K562 (cell line): Measurements from ENCODE around the gene ZNF335. TPM values are rescaled to one million over a fixed set of nuclear protein-coding genes. Genes with fewer than 3 reads are reported as not detected.

Experiments
- BRF2 ChIP-seq: IDR thresholded peaks from 3 replicates; pipeline ENCODE4 v1.6.1; 2011; ENCODE audit warnings: borderline replicate concordance, mild to moderate bottlenecking; ENCODE audit not compliant: insufficient read length, insufficient read depth
- HDAC8 ChIP-seq: fragments of 450-650 bp; IDR thresholded peaks from 2 replicates; pipeline ENCODE4 v1.6.1; 2016; ENCODE audit warnings: mild to moderate bottlenecking, missing genetic modification characterization, moderate library complexity, missing compliant biosample characterization
- HMG20B ChIP-seq: fragments of 250-450 bp; sonication (Bioruptor Pico); IDR thresholded peaks from 2 replicates; pipeline ENCODE4 v1.5.0; 2021; ENCODE audit warnings: mild to moderate bottlenecking
- MAFG ChIP-seq: fragments of 450-650 bp; conservative IDR thresholded peaks from 2 replicates; pipeline ENCODE4 v1.6.1; 2016; ENCODE audit warnings: missing genetic modification characterization, missing compliant biosample characterization
- MCM7 ChIP-seq, 2 experiments: fragments of 450-650 bp; IDR thresholded peaks; 2 replicates each; pipeline ENCODE4 v1.6.1; 2016 to 2018
- MECOM ChIP-seq: fragments of 250-450 bp; sonication (Bioruptor Pico); IDR thresholded peaks from 2 replicates; pipeline ENCODE4 v1.8.0; 2022; ENCODE audit warnings: inconsistent platforms
- NKRF ChIP-seq: fragments of 450-650 bp; IDR thresholded peaks from 2 replicates; pipeline ENCODE4 v1.6.1; 2016; ENCODE audit warnings: borderline replicate concordance
- SMAD2 ChIP-seq: fragments of 150-350 bp; IDR thresholded peaks from 2 replicates; pipeline ENCODE4 v1.6.1; 2014; ENCODE audit warnings: low read depth, mild to moderate bottlenecking, low read length
- SREBF2 ChIP-seq: sonication (generic); formaldehyde crosslinking; IDR thresholded peaks from 2 replicates; pipeline ENCODE4 v1.4.0; 2020; ENCODE audit warnings: mild to moderate bottlenecking, missing genetic modification reagents
- SRSF9 ChIP-seq: fragments of 200-400 bp; formaldehyde crosslinking; IDR thresholded peaks from 2 replicates; pipeline ENCODE4 v1.6.1; 2017; ENCODE audit warnings: low read depth, low read length, borderline replicate concordance
- STAT5B ChIP-seq: fragments of 250-450 bp; sonication (Bioruptor Pico); IDR thresholded peaks from 2 replicates; pipeline ENCODE4 v1.8.0; 2021; ENCODE audit warnings: mild to moderate bottlenecking, inconsistent platforms
- TCFL5 ChIP-seq: fragments of 250-450 bp; sonication (Bioruptor Pico); conservative IDR thresholded peaks from 2 replicates; pipeline ENCODE4 v1.6.1; 2021; ENCODE audit warnings: mild to moderate bottlenecking, moderate library complexity, matching md5 sums
- ZNF146 ChIP-seq: IDR thresholded peaks from one replicate; pipeline ENCODE4 v1.6.1; 2018; ENCODE audit warnings: missing compliant biosample characterization; ENCODE audit not compliant: unreplicated experiment
- ZNF239 ChIP-seq: fragments of 250-450 bp; sonication (Bioruptor Pico); IDR thresholded peaks from 2 replicates; pipeline ENCODE4 v1.4.0; 2020; ENCODE audit warnings: mild to moderate bottlenecking
- ZNF3 ChIP-seq: fragments of 250-450 bp; sonication (Bioruptor Pico); IDR thresholded peaks from 2 replicates; pipeline ENCODE4 v1.5.0; 2021; ENCODE audit warnings: mild to moderate bottlenecking, moderate library complexity
- polyA plus RNA-seq, 8 experiments: library from polyadenylated mRNA; depleted of rRNA in 4 of 8; stranded (reverse) in 5 of 8; unstranded in 3 of 8; fragments of >200 nt; fragmentation: Nextera tagmentation in 2 of 8; fragmentation: Illumina TruSeq in 1 of 8; extraction: Ambion mirVana in 2 of 8; extraction: Trizol in 1 of 8; gene quantifications; 2 replicates each; pipeline versions ENCODE4 v1.2.1 to v1.2.3, GENCODE V29; 2011 to 2014; ENCODE audit warnings: inconsistent platforms in 1 of 8, missing spikeins in 1 of 8
- total RNA-seq, 7 experiments: library from RNA; depleted of rRNA in 6 of 7; stranded (reverse); fragments of >200 nt in 6 of 7; fragmentation: Illumina TruSeq in 2 of 7; extraction: Trizol in 2 of 7; gene quantifications; 2 replicates each; pipeline versions ENCODE4 v1.2.1 to v1.2.3, GENCODE V29; 2011 to 2021; ENCODE audit warnings: low replicate concordance in 1 of 7
- TF ChIP-seq, protein P1 (sequence below), 2 experiments: fragments of 150-350 bp in 1 of 2; IDR thresholded peaks; 2 replicates each; pipeline ENCODE4 v1.6.1; 2012 to 2016; ENCODE audit warnings: low read depth in 2 of 2, low read length in 2 of 2, mild to moderate bottlenecking in 1 of 2, moderate library complexity in 1 of 2
- TF ChIP-seq, protein P2 (sequence below): fragments of 200-400 bp; formaldehyde crosslinking; IDR thresholded peaks from 2 replicates; pipeline ENCODE4 v1.6.1; 2017; ENCODE audit warnings: mild to moderate bottlenecking, low read depth, low read length, moderate library complexity
- TF ChIP-seq, protein P3 (sequence below): fragments of 450-650 bp; formaldehyde crosslinking; IDR thresholded peaks from 2 replicates; pipeline ENCODE4 v1.4.0; 2020; ENCODE audit warnings: mild to moderate bottlenecking

Gene ZNF335
- total and polyA plus RNA-seq, 9 of the 15 experiments (the other 6 are each of a cell fraction or from before 2014, with no cell fraction given): 0.39 to 16.0 (median 7.6) TPM

DNA sequence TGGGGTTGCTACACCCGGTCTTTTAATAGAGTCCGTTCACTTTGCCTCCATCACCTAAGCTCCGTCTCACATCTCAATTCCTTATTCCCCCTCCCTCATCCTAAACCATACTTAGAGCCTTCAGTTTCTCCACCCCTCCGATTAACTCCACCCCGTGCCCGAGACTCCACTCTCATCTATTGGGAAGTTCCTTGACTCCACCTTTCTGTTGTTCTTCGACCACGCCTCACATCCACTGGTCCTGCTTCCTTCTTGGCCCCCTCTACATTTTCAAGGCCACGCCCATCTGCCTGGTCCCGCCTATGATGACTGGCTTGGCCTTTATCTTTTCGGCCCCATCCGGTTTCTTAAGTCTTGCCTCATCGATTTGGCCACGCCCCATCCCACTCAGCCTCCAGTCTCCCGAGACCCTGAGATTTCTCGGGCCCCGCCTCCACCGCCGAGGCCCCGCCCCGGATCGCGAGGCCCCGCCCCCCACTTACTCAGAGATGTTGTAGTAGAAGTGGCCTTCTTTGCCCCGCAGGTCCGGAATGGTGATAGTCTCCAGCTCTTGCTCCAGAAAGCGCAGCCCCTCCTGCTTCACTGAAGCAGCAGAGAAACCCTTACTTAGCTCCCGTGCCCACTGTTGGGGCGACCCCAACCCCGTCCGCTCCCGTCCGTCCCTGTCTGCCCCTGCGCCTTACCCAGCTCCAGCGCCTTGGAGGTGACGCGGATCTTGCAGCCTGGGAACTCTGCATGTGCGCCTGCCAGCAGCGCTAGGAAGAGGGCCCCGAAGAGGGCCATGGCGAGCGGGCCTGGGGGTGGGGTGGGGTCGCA is 61.1 kb downstream of the ZNF335 start (continued):
- TF ChIP-seq, protein P1, sequence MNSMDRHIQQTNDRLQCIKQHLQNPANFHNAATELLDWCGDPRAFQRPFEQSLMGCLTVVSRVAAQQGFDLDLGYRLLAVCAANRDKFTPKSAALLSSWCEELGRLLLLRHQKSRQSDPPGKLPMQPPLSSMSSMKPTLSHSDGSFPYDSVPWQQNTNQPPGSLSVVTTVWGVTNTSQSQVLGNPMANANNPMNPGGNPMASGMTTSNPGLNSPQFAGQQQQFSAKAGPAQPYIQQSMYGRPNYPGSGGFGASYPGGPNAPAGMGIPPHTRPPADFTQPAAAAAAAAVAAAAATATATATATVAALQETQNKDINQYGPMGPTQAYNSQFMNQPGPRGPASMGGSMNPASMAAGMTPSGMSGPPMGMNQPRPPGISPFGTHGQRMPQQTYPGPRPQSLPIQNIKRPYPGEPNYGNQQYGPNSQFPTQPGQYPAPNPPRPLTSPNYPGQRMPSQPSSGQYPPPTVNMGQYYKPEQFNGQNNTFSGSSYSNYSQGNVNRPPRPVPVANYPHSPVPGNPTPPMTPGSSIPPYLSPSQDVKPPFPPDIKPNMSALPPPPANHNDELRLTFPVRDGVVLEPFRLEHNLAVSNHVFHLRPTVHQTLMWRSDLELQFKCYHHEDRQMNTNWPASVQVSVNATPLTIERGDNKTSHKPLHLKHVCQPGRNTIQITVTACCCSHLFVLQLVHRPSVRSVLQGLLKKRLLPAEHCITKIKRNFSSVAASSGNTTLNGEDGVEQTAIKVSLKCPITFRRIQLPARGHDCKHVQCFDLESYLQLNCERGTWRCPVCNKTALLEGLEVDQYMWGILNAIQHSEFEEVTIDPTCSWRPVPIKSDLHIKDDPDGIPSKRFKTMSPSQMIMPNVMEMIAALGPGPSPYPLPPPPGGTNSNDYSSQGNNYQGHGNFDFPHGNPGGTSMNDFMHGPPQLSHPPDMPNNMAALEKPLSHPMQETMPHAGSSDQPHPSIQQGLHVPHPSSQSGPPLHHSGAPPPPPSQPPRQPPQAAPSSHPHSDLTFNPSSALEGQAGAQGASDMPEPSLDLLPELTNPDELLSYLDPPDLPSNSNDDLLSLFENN (IDR thresholded peaks at IDR 0.05; ENCODE audit: low read depth in 2 of 2, low read length in 2 of 2): no peak
- TF ChIP-seq MAFG (tag): 0 out of 2 replicates have a peak, but pooled peaks have one; percentile 27
- no peak for TF ChIP-seq SMAD2
- TF ChIP-seq ZNF3 (CRISPR knock-in tag): no peak
- no peak for TF ChIP-seq HDAC8 (tag)
- TF ChIP-seq ZNF239 (CRISPR knock-in tag): no peak
- TF ChIP-seq TCFL5 (CRISPR knock-in tag): no peak
- 0 out of 2 replicates have a peak, but pooled peaks have one; percentile 46 for TF ChIP-seq SREBF2 (CRISPR knock-in tag)
- TF ChIP-seq, protein P2, sequence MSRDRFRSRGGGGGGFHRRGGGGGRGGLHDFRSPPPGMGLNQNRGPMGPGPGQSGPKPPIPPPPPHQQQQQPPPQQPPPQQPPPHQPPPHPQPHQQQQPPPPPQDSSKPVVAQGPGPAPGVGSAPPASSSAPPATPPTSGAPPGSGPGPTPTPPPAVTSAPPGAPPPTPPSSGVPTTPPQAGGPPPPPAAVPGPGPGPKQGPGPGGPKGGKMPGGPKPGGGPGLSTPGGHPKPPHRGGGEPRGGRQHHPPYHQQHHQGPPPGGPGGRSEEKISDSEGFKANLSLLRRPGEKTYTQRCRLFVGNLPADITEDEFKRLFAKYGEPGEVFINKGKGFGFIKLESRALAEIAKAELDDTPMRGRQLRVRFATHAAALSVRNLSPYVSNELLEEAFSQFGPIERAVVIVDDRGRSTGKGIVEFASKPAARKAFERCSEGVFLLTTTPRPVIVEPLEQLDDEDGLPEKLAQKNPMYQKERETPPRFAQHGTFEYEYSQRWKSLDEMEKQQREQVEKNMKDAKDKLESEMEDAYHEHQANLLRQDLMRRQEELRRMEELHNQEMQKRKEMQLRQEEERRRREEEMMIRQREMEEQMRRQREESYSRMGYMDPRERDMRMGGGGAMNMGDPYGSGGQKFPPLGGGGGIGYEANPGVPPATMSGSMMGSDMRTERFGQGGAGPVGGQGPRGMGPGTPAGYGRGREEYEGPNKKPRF: no peak
- no peak for TF ChIP-seq HMG20B (CRISPR knock-in tag)
- TF ChIP-seq MECOM: no peak
- no peak for TF ChIP-seq STAT5B (CRISPR knock-in tag)
- TF ChIP-seq, protein P3, sequence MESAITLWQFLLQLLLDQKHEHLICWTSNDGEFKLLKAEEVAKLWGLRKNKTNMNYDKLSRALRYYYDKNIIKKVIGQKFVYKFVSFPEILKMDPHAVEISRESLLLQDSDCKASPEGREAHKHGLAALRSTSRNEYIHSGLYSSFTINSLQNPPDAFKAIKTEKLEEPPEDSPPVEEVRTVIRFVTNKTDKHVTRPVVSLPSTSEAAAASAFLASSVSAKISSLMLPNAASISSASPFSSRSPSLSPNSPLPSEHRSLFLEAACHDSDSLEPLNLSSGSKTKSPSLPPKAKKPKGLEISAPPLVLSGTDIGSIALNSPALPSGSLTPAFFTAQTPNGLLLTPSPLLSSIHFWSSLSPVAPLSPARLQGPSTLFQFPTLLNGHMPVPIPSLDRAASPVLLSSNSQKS (CRISPR knock-in tag): no peak
- TF ChIP-seq MCM7 (IDR thresholded peaks at IDR 0.05): no peak
- no peak for TF ChIP-seq BRF2
- no peak for TF ChIP-seq ZNF146 (CRISPR knock-in tag)
- TF ChIP-seq SRSF9: no peak
- no peak; the same call in 1 of the 2 replicates for TF ChIP-seq NKRF
